HG03460 (cell line): Measurements from ENCODE around the gene ZNF813.
"Not testable (repeated sequence)": the region's sequence is repeated elsewhere in the genome, so short reads cannot be mapped to it uniquely, and the experiment has no call there.

Source experiments
- ATAC-seq: cut with Tn5 transposase; IDR thresholded peaks from one replicate; pipeline ENCODE4 v1.9.1; 2021; ENCODE audit not compliant: unreplicated experiment

Gene ZNF813

DNA sequence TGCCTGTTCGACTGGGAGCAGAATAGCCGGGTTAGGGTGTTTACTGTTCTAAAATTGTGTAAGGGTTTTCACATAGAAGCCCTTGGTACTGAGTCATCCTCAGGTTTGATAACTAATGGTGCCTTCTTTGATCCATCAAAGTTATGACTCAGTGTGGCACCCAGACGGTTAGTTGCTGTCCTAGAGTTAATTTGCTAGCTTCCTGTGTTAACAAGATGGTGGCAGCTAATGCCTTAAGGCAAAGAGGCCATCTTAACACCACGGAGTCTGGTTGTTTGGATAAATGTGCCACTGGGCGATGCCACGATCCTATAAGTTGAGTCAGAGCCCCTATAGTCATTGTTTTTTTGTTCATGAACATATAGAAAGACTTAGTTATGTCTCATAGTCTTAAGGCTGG lies 7.9 kb downstream of the ZNF813 start:
- ATAC-seq, result not testable (repeated sequence)

DNA sequence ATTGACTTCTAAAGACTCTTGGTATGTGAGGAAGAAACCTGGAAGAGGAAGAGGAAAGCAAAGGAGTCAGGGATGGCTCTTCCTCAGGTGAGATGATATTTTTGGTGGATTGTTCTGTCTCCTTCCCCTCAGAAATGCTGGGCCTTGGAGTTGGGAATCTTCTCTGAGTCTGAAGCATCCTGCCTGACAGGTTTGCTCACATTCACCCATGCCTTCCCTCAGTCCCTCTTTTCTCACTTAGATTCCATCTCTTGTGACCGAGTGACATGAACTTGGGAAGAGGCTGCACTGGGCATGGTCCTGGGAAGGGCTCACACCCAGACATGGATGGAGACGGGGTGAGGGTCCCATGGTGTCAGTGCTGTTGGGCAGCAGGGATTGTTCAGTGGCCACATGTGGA lies 16.2 kb downstream of the ZNF813 start:
- not testable (repeated sequence) for ATAC-seq

DNA sequence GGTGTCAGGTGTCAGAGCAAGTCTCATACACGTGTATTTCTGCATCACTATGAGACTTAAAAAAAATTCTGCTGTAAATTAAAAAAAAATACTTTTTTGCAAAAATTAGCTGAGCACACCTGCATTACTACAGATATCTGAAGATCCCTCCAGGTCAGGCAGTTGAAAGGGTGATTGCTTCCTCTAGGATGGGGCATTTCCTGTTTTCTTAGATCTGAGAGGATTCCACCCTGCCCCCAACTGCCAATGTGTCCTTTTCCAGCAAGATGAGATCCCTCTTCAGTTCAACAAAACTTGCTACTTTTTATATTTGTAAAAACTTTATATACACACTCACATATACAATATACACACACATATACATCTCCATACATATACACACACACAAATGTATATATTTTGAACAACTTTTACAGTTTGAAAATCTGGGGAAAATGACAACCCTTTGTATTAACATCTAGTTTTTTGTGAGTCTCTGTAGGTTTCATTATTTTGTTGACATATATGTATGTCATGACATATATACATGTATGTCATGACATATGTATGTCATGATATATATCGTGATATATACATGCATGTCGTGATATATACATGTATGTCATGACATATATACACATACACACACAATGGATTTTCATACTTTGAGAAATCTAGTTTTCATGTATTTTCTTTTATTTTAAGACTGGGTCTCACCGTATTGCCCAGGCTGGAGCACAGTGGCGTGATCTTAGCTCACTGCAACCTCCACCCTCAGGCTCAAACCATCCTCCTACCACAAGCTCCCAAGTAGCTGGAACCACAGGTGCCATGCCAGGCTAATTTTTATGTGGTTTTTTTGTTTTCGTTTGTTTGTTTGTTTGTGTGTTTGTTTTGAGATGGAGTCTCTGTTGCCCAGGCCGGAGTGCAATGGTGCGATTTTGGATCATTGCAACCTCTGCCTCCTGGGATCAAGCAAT lies 17.8 kb downstream of the ZNF813 start:
- no peak for ATAC-seq

DNA sequence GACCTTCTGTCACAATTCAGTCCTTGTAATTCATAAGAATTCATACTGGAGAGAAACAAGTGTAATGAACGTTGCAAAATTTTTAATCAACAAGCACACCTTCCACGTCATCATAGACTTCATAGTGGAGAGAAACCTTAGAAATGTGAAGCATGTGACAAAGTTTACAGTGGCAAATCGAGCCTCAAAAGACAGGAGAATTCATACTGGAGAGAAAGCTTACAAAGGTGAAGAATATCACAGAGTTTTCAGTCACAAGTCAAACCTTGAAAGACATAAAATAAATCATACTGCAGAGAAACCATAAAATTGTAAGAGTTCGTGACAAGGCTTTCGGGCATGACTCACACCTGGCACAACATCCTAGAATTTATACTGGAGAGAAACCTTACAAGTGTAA lies 24.6 kb downstream of the ZNF813 start:
- ATAC-seq, result no peak

DNA sequence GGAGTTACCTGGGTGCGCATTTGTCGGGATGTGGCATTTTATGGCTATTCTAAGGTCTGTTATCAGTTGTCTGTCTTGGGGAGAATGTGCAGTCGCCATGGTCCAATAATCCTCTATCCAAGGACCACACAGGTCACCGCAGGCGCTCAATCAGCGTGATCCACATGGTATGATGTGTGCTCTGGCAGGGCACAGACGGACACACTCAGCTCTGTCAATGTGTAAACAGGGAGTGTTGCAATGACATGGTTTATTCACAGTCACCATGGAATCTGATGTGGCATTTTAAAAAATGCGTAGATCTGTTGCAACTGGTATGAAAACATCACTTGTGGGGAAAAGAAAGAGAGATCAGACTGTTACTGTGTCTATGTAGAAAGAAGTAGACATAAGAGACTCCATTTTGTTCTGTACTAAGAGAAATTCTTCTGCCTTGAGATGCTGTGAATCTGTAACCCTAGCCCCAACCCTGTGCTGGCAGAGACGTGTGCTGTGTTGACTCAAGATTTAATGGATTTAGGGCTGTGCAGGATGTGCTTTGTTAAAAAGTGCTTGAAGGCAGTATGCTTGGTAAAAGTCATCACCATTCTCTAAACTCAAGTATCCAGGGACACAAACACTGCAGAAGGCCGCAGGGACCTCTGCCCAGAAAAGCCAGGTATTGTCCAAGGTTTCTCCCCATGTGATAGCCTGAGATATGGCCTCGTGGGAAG lies 29.9 kb downstream of the ZNF813 start:
- ATAC-seq, result not testable (repeated sequence)

DNA sequence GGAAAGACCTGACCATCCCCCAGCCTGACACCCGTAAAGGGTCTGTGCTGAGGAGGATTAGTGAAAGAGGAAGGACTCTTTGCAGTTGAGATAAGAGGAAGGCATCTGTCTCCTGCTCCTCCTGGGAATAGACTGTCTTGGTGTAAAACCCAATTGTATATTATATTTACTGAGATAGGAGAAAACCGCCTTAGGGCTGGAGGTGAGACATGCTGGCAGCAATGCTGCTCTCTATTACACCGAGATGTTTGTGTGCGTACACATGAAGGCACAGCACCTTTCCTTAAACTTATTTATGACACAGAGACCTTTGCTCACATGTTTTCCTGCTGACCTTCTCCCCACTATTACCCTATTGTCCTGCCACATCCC lies 30.5 kb downstream of the ZNF813 start:
- ATAC-seq, result not testable (repeated sequence)

DNA sequence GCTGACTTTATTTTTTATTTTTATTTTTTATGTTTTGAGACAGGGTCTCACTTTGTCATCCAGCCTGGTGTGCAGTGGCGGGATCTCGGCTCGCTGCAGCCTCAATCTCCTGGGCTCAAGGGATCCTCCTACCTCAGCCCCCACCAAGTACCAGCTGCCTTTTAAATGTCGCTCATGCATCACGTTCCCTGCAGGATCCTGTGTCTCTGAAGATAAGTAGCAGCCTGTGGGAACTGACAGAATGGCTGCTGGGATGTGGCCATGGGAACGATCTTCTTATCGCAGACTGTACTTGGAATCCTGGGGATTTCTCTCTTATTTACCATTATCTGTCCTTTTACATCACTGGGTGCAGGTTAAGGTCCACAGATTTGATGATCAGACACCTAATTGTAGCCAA lies 35.6 kb downstream of the ZNF813 start:
- not testable (repeated sequence) for ATAC-seq

DNA sequence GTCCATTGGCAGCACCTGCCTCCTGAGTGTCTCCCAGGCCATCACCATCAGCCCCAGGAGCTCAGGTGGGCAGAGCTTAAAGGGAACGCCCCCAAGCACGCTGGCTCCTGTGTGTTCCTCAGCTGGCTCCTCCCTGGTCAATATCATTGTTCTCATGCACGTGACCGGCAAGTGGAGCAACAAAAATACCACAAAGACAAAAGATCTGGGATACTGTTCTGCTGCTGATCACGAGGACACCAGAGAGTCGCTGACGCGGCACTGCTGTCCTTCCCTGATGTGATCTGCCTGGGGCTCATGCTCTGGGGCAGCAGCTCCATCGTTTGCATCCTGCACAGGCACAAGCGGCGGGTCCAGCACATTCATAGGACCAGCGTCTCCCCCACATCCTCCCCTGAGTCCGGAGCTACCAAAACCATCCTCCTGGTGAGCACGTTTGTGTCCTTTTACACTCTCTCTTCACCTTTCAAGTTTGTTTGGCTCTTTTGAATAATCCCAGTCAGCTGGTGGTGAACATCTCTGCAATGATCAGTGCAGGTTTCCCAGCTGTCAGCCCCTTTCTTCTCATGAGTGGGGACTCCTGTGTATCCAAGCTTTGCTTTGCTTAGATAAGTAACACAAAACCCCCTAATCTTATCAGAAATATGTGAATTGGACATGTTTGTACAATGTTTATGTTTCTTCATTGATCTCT lies 36.3 kb downstream of the ZNF813 start:
- not testable (repeated sequence) for ATAC-seq

DNA sequence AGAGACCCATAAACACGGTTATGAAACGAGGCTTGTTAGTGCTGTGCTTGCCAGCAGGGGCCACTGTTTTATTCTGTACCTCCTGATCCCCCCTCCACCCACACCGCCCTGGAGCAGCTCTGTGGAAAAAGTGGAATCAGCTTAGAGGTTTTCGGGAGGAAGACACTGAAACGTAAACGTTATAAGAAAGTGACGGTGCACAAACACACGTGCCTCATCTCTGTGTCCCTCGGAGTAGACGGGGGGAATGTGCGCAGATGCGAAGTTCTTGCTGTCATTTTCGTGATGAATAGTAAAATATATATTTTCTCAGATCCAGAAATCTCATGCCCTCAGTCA lies 36.8 kb downstream of the ZNF813 start:
- not testable (repeated sequence) for ATAC-seq

DNA sequence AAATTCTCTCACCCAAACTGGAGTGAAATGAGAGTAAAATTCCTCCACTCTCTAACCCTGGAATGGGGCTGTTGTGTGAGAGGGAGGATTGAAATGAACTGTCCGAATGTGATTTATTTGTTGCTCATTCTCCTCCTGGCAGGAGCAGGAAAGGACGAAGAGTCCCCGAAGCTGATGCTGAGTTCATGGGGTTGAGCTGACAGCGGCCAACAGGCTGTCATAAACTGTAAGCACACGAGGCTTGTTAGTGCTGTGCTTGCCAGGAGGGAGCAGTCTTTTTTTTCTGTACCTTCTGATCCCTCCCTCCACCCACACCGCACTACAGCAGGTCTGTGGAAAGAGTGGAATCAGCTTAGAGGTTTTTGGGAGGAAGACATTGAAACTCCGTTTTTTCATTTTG lies 37.4 kb downstream of the ZNF813 start:
- no peak for ATAC-seq

DNA sequence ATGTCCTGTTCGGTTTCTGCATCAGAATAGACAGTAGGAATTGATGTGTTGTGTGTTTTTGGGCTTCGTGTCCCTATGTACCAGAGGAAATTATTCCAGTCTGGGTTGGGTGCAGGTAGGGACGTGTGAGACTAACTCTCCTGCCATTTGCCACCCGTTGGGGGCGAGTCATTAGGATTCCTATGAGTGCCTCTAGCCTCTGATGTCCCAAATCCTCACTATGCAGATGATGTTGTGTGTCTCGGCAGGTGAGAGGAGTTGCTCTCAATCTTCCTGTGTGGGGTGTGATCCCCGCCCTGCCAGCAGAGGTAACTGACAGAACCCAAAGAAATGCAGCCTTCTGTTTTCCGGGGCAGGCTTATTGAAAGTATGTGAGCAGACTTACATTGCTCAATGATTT lies 39.2 kb downstream of the ZNF813 start:
- no peak for ATAC-seq

DNA sequence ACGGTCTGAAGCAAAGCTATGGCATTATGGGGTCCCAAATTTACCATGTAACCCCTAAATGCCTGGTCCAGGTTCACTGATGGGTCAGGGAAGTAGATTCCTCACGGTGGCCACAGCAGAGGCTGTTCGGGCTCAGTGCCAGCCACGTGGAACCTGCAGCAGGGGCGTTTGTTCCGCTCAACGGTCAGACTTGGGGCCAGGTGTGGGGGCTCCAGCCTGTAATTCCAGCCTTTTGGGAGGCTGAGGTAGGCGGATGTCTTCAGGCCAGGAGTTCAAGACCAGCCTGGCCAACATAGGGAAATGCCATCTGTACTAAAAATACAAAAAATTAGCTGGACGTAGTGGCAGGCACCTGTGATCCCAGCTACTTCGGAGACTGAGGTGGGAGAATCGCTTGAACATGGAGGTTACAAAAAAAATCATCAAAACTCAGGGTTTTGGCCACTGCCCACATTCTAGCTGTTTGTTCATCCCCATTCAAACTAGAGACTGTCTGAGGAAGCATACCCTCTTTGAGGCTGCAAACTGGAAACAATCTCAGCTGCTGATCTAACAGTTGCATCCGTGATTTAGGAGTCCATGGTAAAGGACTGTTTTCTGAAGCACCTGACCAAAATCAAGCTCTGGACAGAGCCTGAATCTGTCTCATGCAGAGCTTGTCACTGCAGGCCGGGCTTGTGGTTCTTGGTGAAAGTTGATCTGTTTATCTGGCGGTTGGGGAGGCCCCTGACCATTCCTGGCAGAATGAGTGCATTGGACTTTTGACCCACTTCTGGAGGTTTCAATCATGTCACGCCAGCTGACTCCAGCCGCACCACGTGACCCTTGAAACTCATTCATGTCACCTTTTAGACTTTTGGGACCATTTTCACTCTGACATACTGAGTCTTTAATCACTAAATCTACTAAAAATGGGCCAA lies 40.2 kb downstream of the ZNF813 start:
- no peak for ATAC-seq

DNA sequence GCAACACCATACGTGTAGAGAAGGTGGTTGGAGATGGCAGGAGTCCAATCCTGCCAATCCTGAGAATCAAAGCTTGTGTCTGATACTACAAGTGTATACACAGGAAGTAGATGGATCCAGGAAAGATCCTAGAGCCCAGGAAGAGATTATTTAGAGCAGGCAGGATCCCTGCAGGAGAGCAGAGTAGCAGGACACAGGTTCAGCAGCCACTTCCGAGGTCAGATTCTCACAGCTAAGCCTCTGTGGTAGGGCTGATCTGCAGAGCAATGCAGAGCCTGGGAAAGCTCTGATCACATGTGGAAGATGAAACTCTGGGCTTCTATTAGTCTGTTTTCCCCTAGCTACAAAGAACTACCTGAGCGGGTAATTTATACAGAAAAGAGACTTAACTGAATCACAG lies 41.9 kb downstream of the ZNF813 start:
- no peak for ATAC-seq

DNA sequence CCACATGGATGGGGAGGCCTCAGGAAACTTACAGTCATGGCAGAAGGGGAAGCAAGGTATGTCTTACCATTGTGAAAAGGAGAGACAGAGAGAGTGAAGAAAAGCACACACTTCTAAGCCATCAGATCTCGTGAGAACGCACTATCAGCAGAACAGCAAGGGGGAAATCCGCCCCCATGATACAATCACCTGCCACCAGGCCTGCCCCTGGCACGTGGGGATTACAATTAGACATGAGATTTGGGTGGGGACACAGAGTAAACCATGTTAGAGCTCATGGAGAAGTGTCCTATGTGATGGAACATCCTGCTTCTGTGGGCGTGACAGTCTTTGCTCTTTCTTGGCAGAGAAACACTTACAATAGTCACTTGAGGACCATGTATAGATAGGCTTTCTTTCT lies 42.3 kb downstream of the ZNF813 start:
- ATAC-seq, result no peak

DNA sequence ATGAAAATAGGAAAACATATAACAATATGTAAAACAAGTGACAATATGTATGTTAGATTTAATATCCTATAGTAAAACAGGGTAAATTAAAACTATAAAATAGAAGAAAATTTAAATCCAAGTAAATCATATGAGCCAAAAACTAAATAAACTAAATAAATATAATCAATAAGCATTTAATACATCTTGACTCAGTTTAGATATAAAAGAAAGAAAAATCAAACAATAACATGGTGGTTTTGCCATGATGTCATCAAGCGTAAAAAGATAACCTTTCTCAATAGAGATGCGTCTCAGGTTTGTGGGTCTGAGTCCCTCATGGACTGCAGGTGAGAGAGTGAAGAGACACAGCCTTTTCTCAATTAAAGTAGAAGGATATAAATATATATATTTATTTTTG lies 43.8 kb downstream of the ZNF813 start:
- ATAC-seq, result no peak

DNA sequence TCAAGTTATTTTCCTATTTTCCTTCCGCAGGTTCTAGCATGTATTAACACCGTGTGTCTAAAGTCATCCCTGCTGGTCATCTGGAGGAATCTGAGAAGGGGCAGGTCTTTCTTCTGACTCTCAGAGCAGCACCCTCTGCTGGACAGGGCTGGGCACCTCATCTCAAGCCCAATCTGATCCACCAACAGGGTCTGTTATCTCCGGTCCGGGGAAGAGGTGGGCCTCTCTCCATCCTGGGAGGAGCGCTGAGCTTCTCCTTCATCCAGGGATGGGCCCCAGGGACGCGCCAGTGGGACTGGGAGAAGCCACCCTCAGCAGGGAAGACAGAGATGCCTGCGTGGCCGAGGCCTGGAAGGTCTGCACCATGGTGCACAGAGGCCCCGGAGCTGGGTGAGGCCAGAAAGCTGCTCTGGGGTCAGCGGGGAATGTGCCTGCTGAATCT lies 44.4 kb downstream of the ZNF813 start:
- no peak for ATAC-seq

DNA sequence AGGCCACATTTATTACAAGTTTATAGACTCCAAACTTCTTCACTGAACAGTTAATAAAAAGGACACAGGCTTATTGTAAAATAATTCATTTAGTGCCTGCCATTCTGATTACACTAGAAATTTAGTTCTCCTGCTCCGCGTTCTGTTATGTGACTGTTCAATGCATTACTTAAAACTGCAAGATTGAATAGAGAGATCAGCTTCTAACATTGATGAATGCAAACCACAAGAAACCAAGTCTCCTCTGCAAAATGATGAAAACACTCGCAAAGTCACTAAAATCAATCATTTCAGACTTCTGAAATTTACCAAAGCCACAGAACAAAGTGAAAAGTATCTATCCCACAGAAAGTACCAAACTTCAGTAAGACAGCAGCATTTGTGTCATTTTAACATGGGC lies 47.5 kb downstream of the ZNF813 start:
- ATAC-seq, result not testable (repeated sequence)

DNA sequence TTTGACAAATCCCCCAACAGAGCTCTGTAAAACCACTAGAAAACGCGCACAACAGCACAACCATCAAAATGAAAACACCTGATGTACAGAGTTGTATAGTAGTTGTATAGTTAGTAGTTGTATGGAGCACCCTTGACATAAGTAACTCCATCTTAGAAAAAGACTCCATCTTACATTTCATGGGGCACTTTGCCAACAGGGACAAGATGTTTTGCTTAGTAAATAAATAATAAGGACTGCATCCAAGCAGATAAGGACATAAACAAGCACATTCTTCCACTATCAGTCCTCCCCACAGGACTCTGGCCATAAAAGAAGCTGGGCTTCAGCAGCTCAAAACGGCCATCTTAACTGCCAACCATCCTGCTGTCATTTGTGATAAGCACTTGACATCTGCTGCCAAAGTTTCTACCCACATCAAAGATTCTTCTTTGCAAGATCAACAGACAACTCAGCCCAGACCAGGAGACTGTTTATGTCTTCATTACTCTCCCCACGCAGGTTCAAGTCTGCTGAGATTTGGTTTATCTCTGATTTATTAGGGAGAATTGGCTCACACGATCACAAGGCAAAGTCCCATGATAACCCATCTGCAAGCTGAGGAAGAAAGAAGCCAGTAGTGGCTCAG lies 49.7 kb downstream of the ZNF813 start:
- ATAC-seq, result no peak

DNA sequence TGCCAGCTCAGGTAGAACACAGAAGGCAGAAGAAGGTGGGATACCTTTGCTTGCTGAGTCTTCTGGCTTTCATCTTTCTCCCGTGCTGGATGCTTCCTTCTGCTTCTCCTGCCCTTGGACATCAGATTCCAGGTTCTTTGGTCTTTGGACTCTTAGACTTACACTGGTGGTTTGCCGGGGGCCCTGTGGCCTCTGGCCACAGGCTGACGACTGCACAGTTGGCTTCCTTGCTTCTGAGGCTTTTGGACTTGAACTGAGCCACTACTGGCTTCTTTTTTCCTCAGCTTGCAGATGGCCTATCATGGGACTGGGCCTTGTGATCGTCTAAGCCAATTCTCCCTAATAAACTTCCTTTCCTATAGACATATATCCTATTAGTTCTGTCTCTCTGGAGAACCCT lies 50.6 kb downstream of the ZNF813 start:
- ATAC-seq, result no peak

DNA sequence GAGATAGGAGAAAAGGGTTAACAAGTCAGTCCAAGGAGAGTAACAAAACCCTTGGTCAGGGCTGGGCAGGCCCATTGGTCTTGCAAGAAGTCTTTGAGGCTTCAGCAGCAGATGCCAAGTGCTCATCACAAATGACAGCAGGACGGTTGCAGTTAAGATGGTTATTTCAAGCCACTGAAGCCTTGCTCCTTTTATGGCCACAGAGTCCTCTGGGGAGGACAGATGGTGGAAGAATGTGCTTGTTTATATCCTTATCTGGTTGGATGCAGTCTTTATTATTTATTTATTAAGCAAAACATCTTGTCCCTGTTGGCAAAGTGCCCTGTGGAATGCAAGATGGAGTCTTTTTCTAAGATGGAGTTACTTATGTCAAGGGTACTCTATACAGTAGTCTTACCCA lies 51.2 kb downstream of the ZNF813 start:
- no peak for ATAC-seq
